Mesendoderm (in vitro differentiated cells): Measurements from ENCODE around the gene MRPL11.
"Not testable (repeated sequence)": the region's sequence is repeated elsewhere in the genome, so short reads cannot be mapped to it uniquely, and the experiment has no call there.

ENCODE experiments used
- DNase-seq: peaks from one replicate; pipeline ENCODE4 v3.0.0; 2013
- H2AK5ac ChIP-seq: 2 replicates; pipeline ENCODE4 v1.6.1; 2013; ENCODE audit warnings: low read length, inconsistent platforms
- H2BK120ac ChIP-seq: 2 replicates; pipeline ENCODE4 v1.6.1; 2013; ENCODE audit warnings: low read depth, mild to moderate bottlenecking, low read length, moderate library complexity, mixed read lengths
- H2BK15ac ChIP-seq: replicated peaks from 2 replicates; pipeline ENCODE4 v1.6.1; 2013; ENCODE audit warnings: low read depth, mild to moderate bottlenecking, moderate library complexity
- H2BK5ac ChIP-seq: 2 replicates; pipeline ENCODE4 v1.6.1; 2013; ENCODE audit warnings: low read length, inconsistent platforms
- H3K18ac ChIP-seq: 2 replicates; pipeline ENCODE4 v1.6.1; 2013; ENCODE audit warnings: mild to moderate bottlenecking, low read length, mixed read lengths
- H3K23ac ChIP-seq: one replicate; pipeline ENCODE4 v1.6.1; 2013; ENCODE audit warnings: low read length
- H3K27ac ChIP-seq: 2 replicates; pipeline ENCODE4 v1.5.1; 2013; ENCODE audit warnings: low read depth, mild to moderate bottlenecking, inconsistent platforms, low read length, moderate library complexity
- H3K27me3 ChIP-seq: 2 replicates; pipeline ENCODE4 v1.6.1; 2013; ENCODE audit warnings: low read length, control low read depth, mild to moderate bottlenecking, inconsistent platforms; ENCODE audit not compliant: insufficient read depth, poor library complexity
- H3K36me3 ChIP-seq: 2 replicates; pipeline ENCODE4 v1.6.1; 2013; ENCODE audit warnings: low read length, inconsistent platforms; ENCODE audit not compliant: control insufficient read depth, insufficient read depth
- H3K4ac ChIP-seq: one replicate; pipeline ENCODE4 v1.6.1; 2013; ENCODE audit warnings: low read depth, mild to moderate bottlenecking, low read length, moderate library complexity
- H3K4me1 ChIP-seq: 2 replicates; pipeline ENCODE4 v1.6.1; 2013; ENCODE audit warnings: low read depth, low read length, inconsistent platforms; ENCODE audit not compliant: control insufficient read depth
- H3K4me2 ChIP-seq: 2 replicates; pipeline ENCODE4 v1.6.1; 2013; ENCODE audit warnings: low read length
- H3K4me3 ChIP-seq: 2 replicates; pipeline ENCODE4 v1.5.1; 2013; ENCODE audit warnings: mild to moderate bottlenecking, low read length
- H3K56ac ChIP-seq: one replicate; pipeline ENCODE4 v1.6.1; 2013; ENCODE audit warnings: low read length
- H3K79me1 ChIP-seq: 2 replicates; pipeline ENCODE4 v1.6.1; 2013; ENCODE audit warnings: low read length, inconsistent platforms
- H3K79me2 ChIP-seq: 2 replicates; pipeline ENCODE4 v1.6.1; 2013; ENCODE audit warnings: mild to moderate bottlenecking, low read length; ENCODE audit not compliant: control insufficient read depth, insufficient read depth
- H3K9ac ChIP-seq: 2 replicates; pipeline ENCODE4 v1.6.1; 2013; ENCODE audit warnings: low read length, inconsistent platforms
- H4K5ac ChIP-seq: one replicate; pipeline ENCODE4 v1.6.1; 2013; ENCODE audit warnings: low read length
- H4K8ac ChIP-seq: one replicate; pipeline ENCODE4 v1.6.1; 2013; ENCODE audit warnings: low read depth, mild to moderate bottlenecking, control low read depth, low read length, moderate library complexity
- WGBS: extraction: QIAGEN DNeasy Blood & Tissue Kit; methylation state at CpG from one replicate; pipeline ENCODE4 v1.1.7; 2013; ENCODE audit warnings: low lambda C conversion rate, missing lambda C conversion rate; ENCODE audit not compliant: insufficient coverage; ENCODE audit errors: extremely low coverage; 5-methylcytosine and 5-hydroxymethylcytosine counted together

Gene MRPL11

GRCh38 chr11:66431871-66432329, 6.7 kb downstream of the MRPL11 start:
- peak; percentile 82 for DNase-seq
- not testable (repeated sequence) for H3K23ac ChIP-seq, H3K4me2 ChIP-seq, H3K4me3 ChIP-seq, H4K5ac ChIP-seq, H4K8ac ChIP-seq, H2AK5ac ChIP-seq, H3K79me1 ChIP-seq, H3K27ac ChIP-seq, H3K9ac ChIP-seq, H3K56ac ChIP-seq, H3K18ac ChIP-seq, H3K36me3 ChIP-seq, H2BK120ac ChIP-seq, H3K27me3 ChIP-seq, H2BK5ac ChIP-seq, H2BK15ac ChIP-seq, H3K79me2 ChIP-seq, H3K4ac ChIP-seq, H3K4me1 ChIP-seq
- WGBS = no CpG with 5 or more reads among the region's 8 CpGs

- H2BK15ac ChIP-seq, H3K4ac ChIP-seq, H3K9ac ChIP-seq, H3K4me2 ChIP-seq, H4K8ac ChIP-seq, H3K18ac ChIP-seq, H3K79me2 ChIP-seq, H3K27ac ChIP-seq, H3K23ac ChIP-seq, H3K4me3 ChIP-seq, H4K5ac ChIP-seq, H3K79me1 ChIP-seq, H2BK5ac ChIP-seq, H3K4me1 ChIP-seq, DNase-seq, H3K27me3 ChIP-seq, H3K56ac ChIP-seq, H3K36me3 ChIP-seq, H2AK5ac ChIP-seq, H2BK120ac ChIP-seq: not testable (repeated sequence)
Measured at GRCh38 chr11:66431287-66431686, 7.4 kb downstream of the MRPL11 start.

GRCh38 chr11:66429983-66430602, 8.6 kb downstream of the MRPL11 start:
- Histone ChIP-seq H4K5ac (no peak overlapping the region), H3K4ac (no peak overlapping the region), H2BK15ac (no peak overlapping the region), H3K27me3 (no peaks in the 10 kb centered on the region), H3K79me2 (no peaks in the 10 kb centered on the region), H3K4me3 (no peak overlapping the region), H2BK5ac (no peak overlapping the region), H3K36me3 (no peaks in the 10 kb centered on the region), H3K27ac (no peak overlapping the region), H3K4me2 (no peak overlapping the region), H4K8ac (no peak overlapping the region), H3K18ac (no peak overlapping the region), H3K79me1 (no peaks in the 10 kb centered on the region), H3K56ac (no peak overlapping the region), H2BK120ac (no peak overlapping the region), H3K23ac (no peak overlapping the region), H3K4me1 (no peaks in the 10 kb centered on the region), H3K9ac (no peak overlapping the region), H2AK5ac (no peak overlapping the region)
- WGBS = no CpG with 5 or more reads among the region's 9 CpGs
- DNase-seq = peak; percentile 72

- no peaks in the 10 kb centered on the region for H3K4me1 ChIP-seq
- no peaks in the 10 kb centered on the region for H3K36me3 ChIP-seq
- no peak for DNase-seq
- no peak overlapping the region for H3K4ac ChIP-seq
- no peak overlapping the region for H2BK5ac ChIP-seq
- no peak overlapping the region for H4K8ac ChIP-seq
- H3K56ac ChIP-seq = no peak overlapping the region
- H3K4me2 ChIP-seq = no peak overlapping the region
- no peak overlapping the region for H3K27ac ChIP-seq
- H2AK5ac ChIP-seq = no peak overlapping the region
- no peaks in the 10 kb centered on the region for H3K79me2 ChIP-seq
- H3K18ac ChIP-seq = no peak overlapping the region
- no peak overlapping the region for H3K9ac ChIP-seq
- no peak overlapping the region for H3K23ac ChIP-seq
- no peak overlapping the region for H3K4me3 ChIP-seq
- no peak overlapping the region for H4K5ac ChIP-seq
- no peak overlapping the region for H2BK15ac ChIP-seq
- no CpG with 5 or more reads among the region's 2 CpGs for WGBS
- H2BK120ac ChIP-seq = no peak overlapping the region
- H3K27me3 ChIP-seq = no peaks in the 10 kb centered on the region
- no peaks in the 10 kb centered on the region for H3K79me1 ChIP-seq
Measured at GRCh38 chr11:66428933-66429332, 9.7 kb downstream of the MRPL11 start.

- no peak for DNase-seq
- Histone ChIP-seq H2BK120ac (no peak overlapping the region), H4K8ac (no peak overlapping the region), H3K18ac (no peak overlapping the region), H3K4me2 (no peak overlapping the region), H3K79me2 (no peaks in the 10 kb centered on the region), H3K56ac (no peak overlapping the region), H3K23ac (no peak overlapping the region), H3K4ac (no peak overlapping the region), H2BK15ac (no peak overlapping the region), H3K27ac (no peak overlapping the region), H3K36me3 (no peaks in the 10 kb centered on the region), H3K4me3 (no peak overlapping the region), H3K27me3 (peaks cover 1% of the 10 kb centered on the region), H3K9ac (no peak overlapping the region), H3K79me1 (no peaks in the 10 kb centered on the region), H4K5ac (no peak overlapping the region), H3K4me1 (no peaks in the 10 kb centered on the region), H2AK5ac (no peak overlapping the region), H2BK5ac (no peak overlapping the region)
- WGBS = no CpG with 5 or more reads among the region's 23 CpGs
Measured at GRCh38 chr11:66426314-66426713, 12.3 kb downstream of the MRPL11 start.

DNA sequence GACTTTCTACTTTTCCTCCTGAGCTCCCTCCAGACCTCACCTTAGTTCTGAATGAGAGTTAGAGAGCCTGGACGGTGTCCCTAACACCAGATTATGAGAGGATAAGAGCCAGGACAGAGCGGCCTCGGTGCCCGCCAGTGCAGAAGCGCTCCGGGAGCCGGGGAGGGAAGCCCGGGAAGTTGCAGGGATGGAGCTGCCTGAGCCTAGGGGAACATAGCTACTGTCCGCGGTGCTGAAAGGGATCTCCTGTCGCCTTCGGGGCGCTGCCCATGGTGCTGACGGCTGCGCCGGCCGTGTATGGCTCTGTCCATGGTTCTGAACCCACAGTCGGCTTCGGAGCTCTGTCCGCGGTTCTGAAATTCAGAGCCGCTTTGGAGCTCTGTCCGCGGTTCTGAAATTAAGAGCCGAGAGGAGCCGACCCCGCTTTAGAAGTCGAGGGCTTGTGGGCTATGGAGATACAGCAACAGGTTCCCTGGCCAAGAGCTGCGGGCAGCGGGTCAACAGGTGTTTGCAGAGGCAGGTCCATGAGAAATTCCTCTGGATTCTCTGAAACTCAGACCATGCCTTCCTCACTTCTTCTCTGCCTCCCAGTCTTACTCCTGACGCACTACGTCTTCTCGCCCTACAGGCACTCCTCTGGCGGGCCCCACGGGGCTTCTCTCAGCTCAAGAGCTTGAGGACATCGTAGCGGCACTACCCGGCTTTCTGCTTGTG, 17.0 kb downstream of the MRPL11 start:
- Histone ChIP-seq H3K4me3 (no peak overlapping the region), H2AK5ac (no peak overlapping the region), H3K79me2 (no peaks in the 10 kb centered on the region), H2BK120ac (no peak overlapping the region), H4K8ac (no peak overlapping the region), H2BK5ac (no peak overlapping the region), H2BK15ac (no peak overlapping the region), H3K18ac (no peak overlapping the region), H3K4me2 (peak overlapping the region; percentile 44), H3K4ac (no peak overlapping the region), H3K56ac (no peak overlapping the region), H3K36me3 (no peaks in the 10 kb centered on the region), H3K4me1 (peaks cover 2% of the 10 kb centered on the region), H4K5ac (no peak overlapping the region), H3K23ac (no peak overlapping the region), H3K27me3 (peaks cover 22% of the 10 kb centered on the region), H3K9ac (no peak overlapping the region), H3K27ac (no peak overlapping the region), H3K79me1 (no peaks in the 10 kb centered on the region)
- WGBS = no CpG with 5 or more reads among the region's 38 CpGs
- DNase-seq = peak; percentile 93
